Activated naive CD4-positive, alpha-beta T cell treated with anti-CD3 and anti-CD28 coated beads, Interleukin-2, amount 10 ng/mL, durations not matched to agents 7 days and 5 days (primary cell): ENCODE results near the gene C1orf141.
"Not testable (repeated sequence)": the region's sequence is repeated elsewhere in the genome, so short reads cannot be mapped to it uniquely, and the experiment has no call there.

Experiments
- CTCF ChIA-PET: fragments of 350-600 bp; sonication (Branson Sonifier 250); formaldehyde crosslinking; loops from one replicate; lab custom pipeline; 2021; ENCODE audit warnings: antibody characterized with exemption; lab: Charles Lee
- DNase-seq: peaks from one replicate; pipeline ENCODE4 v3.0.0-alpha.2; 2020
- H3K27ac Mint-ChIP-seq: one replicate; pipeline ENCODE4 v1.8.0; 2021; ENCODE audit warnings: mild to moderate bottlenecking, moderate library complexity, mixed read lengths
- H3K27me3 Mint-ChIP-seq: one replicate; pipeline ENCODE4 v1.8.0; 2021; ENCODE audit warnings: mild to moderate bottlenecking, mixed read lengths
- H3K36me3 Mint-ChIP-seq: one replicate; pipeline ENCODE4 v1.8.0; 2021; ENCODE audit warnings: mixed read lengths
- H3K4me1 Mint-ChIP-seq: one replicate; pipeline ENCODE4 v1.8.0; 2021; ENCODE audit warnings: mixed read lengths
- H3K4me3 Mint-ChIP-seq: one replicate; pipeline ENCODE4 v1.8.0; 2021; ENCODE audit warnings: mild to moderate bottlenecking, moderate library complexity, mixed read lengths
- H3K9me3 Mint-ChIP-seq: one replicate; pipeline ENCODE4 v1.8.0; 2021; ENCODE audit warnings: mixed read lengths

The C1orf141 gene

DNA sequence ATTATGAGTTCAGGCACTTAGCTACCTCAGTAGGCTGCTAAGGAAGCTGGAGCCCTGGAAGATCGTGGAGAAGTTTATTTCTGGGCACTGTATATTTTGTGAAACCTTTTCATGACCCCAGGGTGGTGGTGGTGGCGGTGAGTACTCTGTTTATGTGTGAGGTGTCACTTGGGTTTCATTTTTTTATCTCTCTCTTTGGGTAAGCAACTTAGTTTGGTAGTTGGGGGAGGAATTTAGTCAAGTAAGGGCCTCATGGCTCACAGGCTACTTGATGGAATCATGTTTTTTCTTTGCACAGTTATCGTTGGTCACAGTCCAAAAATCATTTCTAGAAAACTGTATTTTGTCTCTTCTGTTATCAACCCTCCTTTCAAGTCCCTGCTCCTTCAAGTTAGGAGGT is 33.9 kb downstream of the C1orf141 start:
- no peak for DNase-seq

DNA sequence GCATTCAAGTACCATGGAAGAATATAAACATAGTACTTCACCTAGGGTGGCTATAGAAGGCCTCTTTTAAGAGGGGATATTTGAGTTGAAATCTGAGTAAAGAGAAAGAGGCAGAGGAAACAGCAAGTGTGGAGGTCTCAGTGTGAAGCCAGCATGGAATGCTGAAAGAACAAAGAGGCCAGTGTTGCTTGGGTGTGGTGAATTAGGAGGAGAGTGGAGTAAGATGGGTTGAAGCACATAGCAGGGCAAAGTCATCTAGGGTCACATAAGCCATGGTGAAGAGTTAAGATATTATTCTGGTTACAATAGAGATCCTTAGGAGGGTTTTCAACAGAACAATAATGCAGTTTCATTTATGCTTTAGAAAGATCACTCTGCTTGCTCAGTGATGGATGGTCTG is 37.5 kb downstream of the C1orf141 start:
- CTCF ChIA-PET: no interaction called here
- no peak for DNase-seq
- Mint-ChIP-seq H3K36me3 (no peaks in the 10 kb centered on the region), H3K4me1 (no peaks in the 10 kb centered on the region), H3K4me3 (no peak overlapping the region), H3K9me3 (no peaks in the 10 kb centered on the region), H3K27ac (no peak overlapping the region), H3K27me3 (no peaks in the 10 kb centered on the region)

More for the DNA sequence above, 33.9 kb downstream of the C1orf141 start:
- no peaks in the 10 kb centered on the region for H3K36me3 Mint-ChIP-seq
- no peaks in the 10 kb centered on the region for H3K4me1 Mint-ChIP-seq
- no peak overlapping the region for H3K27ac Mint-ChIP-seq
- CTCF ChIA-PET: no interaction called here
- no peak overlapping the region for H3K4me3 Mint-ChIP-seq
- peaks cover 4% of the 10 kb centered on the region for H3K27me3 Mint-ChIP-seq
- no peaks in the 10 kb centered on the region for H3K9me3 Mint-ChIP-seq

DNA sequence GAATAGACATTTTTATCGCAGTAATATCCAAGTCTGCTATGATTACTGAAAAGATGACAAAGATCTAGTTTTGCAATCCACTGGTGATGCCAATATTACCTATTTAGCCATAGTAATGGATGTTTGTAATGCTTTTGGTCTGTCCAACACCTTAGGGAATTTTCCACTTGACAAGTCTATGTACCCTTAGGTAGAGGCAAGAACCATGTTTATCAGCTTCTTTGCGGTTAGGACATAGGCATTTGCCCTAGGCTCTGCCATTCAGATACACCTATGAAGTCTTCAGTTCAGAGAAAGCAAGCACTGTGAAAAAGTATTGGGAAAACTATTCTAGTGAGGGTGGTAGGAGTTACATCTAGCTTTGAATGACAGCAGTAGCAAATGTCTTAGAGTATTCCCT is 40.6 kb downstream of the C1orf141 start:
- Mint-ChIP-seq H3K27ac (no peak overlapping the region), H3K9me3 (no peaks in the 10 kb centered on the region), H3K4me3 (no peak overlapping the region), H3K27me3 (peaks cover 4% of the 10 kb centered on the region), H3K36me3 (no peaks in the 10 kb centered on the region), H3K4me1 (no peaks in the 10 kb centered on the region)
- no peak for DNase-seq
- CTCF ChIA-PET: no interaction called here

DNA sequence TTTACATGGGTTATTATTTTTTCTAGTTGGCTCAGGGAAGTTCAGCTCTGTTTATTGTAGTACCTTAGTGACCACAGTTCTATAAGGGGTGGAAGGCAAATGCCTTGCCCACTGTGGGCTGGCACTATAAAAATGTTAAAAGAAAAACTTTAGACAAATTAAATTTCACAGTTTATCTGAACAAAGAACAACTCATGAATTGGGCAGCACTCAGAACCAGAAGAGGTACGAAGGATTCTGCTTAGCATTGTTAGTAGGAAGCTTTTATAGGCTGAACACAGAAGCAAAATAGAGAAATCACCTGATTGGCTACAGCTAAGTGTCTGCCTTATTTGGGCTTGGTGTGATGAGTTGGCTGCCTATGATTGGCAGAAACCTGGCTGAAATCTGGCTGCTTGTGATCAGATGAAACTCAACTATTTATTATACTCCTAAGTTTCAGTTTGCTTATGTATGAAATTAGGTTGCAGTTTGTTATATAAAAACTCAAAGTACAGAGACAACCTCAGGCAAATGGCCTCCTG is 45.0 kb downstream of the C1orf141 start:
- H3K27ac Mint-ChIP-seq: no peak overlapping the region
- peaks cover 4% of the 10 kb centered on the region for H3K27me3 Mint-ChIP-seq
- CTCF ChIA-PET: interaction anchor here (1.1 kb wide), 1 partner anchor 56 kb away, joined by 3 read pairs; no protein-coding TSS in a partner anchor

DNA sequence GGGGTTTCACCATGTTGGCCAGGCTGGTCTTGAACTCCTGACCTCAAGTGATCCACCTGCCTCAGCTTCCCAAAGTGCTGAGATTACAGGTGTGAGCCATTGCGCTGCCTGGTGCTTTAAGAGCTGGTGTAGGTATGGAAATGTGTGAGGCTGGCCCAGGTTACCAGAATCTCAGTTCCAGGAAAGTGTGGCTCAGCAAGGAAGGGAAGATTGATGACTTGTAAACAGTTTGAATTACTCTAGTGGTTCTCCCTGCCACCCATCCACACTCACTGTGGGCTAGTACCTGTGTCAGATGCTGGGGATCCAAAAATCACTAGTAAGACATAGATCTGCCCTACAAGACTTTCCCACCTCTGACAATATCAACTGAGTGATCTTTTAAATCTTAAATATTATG is 46.3 kb downstream of the C1orf141 start:
- H3K27me3 Mint-ChIP-seq: peaks cover 4% of the 10 kb centered on the region
- H3K4me3 Mint-ChIP-seq: no peak overlapping the region
- no peak for DNase-seq
- H3K36me3 Mint-ChIP-seq: no peaks in the 10 kb centered on the region
- H3K27ac Mint-ChIP-seq: no peak overlapping the region
- H3K9me3 Mint-ChIP-seq: peaks cover 2% of the 10 kb centered on the region
- CTCF ChIA-PET: no interaction called here
- no peaks in the 10 kb centered on the region for H3K4me1 Mint-ChIP-seq

More for the DNA sequence above, 45.0 kb downstream of the C1orf141 start:
- H3K9me3 Mint-ChIP-seq: peaks cover 2% of the 10 kb centered on the region
- DNase-seq: no peak
- no peaks in the 10 kb centered on the region for H3K4me1 Mint-ChIP-seq
- H3K4me3 Mint-ChIP-seq: no peak overlapping the region
- no peaks in the 10 kb centered on the region for H3K36me3 Mint-ChIP-seq

DNA sequence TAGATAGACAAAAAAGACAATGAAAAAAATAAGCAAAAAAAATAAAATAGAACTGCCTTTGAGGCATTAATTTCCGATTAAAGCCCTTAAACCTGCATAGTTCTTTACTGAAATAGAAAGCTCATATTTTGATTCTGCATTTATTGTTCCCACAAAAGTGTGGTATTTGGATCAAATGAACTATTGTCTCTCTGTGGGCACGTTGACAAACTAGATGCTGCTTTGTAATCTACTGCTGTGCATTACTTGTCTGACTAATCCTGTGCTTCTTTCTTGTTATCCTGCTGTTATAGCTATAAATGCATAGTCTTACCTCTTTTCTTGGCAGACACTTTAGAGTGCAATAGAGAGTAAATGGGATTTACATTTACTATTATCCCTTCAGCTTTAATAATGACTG is 49.4 kb downstream of the C1orf141 start:
- Mint-ChIP-seq H3K4me1 (no peaks in the 10 kb centered on the region), H3K36me3 (no peaks in the 10 kb centered on the region), H3K4me3 (no peak overlapping the region), H3K27me3 (no peaks in the 10 kb centered on the region), H3K27ac (no peak overlapping the region), H3K9me3 (peaks cover 2% of the 10 kb centered on the region)
- no peak for DNase-seq
- CTCF ChIA-PET: no interaction called here

DNA sequence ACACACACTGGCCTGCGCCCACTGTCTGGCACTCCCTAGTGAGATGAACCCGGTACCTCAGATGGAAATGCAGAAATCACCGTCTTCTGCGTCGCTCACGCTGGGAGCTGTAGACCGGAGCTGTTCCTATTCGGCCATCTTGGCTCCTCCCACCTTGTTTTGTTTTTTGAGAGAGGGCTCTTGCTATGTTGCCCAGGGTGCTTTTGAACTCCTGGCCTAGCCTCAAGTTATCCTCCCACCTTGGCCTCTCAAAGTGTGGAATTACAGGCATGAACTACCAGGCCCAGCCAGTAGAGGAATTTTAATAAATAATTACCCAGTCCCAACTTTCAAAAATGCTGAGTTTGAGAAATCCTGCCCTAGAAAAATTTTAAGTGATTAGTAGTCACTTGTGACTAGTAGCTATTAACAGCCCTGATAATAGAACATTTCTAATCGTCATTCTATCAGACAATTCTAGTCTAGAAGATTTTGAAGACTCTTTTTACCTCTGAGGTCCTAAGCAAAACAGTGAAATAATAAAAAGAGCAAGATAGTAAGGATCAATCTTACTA is 49.9 kb downstream of the C1orf141 start:
- no peaks in the 10 kb centered on the region for H3K4me1 Mint-ChIP-seq
- H3K9me3 Mint-ChIP-seq: peaks cover 2% of the 10 kb centered on the region
- no peak overlapping the region for H3K4me3 Mint-ChIP-seq
- H3K36me3 Mint-ChIP-seq: no peaks in the 10 kb centered on the region
- CTCF ChIA-PET: no interaction called here
- DNase-seq: no peak
- no peak overlapping the region for H3K27ac Mint-ChIP-seq
- H3K27me3 Mint-ChIP-seq: no peaks in the 10 kb centered on the region

DNA sequence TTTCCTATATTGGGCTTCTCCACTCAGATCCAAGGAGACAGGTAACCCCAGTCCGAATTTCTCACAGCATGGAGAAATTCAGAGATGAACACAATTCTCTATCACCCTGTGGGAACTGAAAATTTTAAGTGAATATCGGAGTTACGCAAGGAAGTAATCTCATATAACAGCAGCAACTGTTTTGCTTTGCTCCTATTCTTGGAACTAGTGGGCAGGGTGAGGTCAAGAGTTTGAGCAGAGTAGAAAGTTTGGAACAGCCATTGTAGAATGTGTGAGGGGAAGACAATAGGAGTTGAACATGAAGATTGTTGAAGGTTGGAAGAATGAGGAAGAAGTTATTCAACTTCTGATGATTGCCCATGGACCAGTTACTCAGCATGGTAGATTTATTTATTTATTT is 56.5 kb downstream of the C1orf141 start:
- H3K9me3 Mint-ChIP-seq: peaks cover 3% of the 10 kb centered on the region
- DNase-seq: no peak
- no peaks in the 10 kb centered on the region for H3K36me3 Mint-ChIP-seq
- H3K4me1 Mint-ChIP-seq: no peaks in the 10 kb centered on the region
- CTCF ChIA-PET: no interaction called here
- H3K4me3 Mint-ChIP-seq: no peak overlapping the region
- peaks cover 5% of the 10 kb centered on the region for H3K27me3 Mint-ChIP-seq
- no peak overlapping the region for H3K27ac Mint-ChIP-seq

DNA sequence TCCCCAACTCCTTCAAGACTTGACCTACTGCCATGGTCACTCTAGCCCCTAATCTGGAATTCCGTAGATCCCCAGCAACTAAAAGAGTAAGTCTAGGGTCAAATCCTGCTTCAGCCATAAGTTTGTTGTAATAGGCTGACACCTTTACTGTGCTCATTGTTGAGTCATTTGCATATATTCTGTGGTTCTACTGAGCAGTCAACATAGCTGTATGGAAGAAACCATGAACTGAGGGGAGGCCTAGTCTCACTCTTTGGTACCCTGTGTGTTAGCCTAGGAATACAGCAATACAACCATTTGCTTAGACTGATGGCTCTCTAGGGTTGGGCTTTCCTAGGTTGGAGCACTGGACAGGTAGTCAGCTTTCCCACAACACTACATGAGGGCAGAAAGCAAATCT is 57.2 kb downstream of the C1orf141 start:
- Mint-ChIP-seq H3K27me3 (peaks cover 8% of the 10 kb centered on the region), H3K36me3 (no peaks in the 10 kb centered on the region), H3K9me3 (peaks cover 9% of the 10 kb centered on the region), H3K4me1 (no peaks in the 10 kb centered on the region), H3K4me3 (no peak overlapping the region), H3K27ac (no peak overlapping the region)
- CTCF ChIA-PET: no interaction called here
- no peak for DNase-seq

DNA sequence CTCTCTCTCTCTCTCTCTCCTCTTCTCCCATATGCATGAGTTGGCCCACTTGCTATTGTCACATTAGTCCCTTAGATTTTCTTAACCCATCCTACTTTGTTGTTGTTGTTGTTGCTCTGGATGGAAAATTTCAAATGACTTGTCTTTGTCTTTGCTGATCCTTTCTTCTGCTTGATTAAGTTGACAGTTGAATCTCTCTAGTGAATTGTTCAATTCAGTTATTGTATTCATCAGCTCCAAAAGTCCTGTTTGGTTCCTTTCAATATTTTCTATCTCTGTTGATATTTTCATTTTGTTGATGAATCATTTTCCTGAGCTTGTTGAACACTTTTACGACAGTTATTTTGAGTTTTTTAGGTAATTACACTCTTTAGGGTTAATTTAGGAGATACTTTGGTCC is 62.0 kb downstream of the C1orf141 start:
- H3K27ac Mint-ChIP-seq: no peak overlapping the region
- CTCF ChIA-PET: no interaction called here
- no peak overlapping the region for H3K4me3 Mint-ChIP-seq
- H3K4me1 Mint-ChIP-seq: no peaks in the 10 kb centered on the region
- H3K9me3 Mint-ChIP-seq: peaks cover 19% of the 10 kb centered on the region
- DNase-seq: no peak
- peaks cover 8% of the 10 kb centered on the region for H3K27me3 Mint-ChIP-seq
- H3K36me3 Mint-ChIP-seq: peaks cover 3% of the 10 kb centered on the region

DNA sequence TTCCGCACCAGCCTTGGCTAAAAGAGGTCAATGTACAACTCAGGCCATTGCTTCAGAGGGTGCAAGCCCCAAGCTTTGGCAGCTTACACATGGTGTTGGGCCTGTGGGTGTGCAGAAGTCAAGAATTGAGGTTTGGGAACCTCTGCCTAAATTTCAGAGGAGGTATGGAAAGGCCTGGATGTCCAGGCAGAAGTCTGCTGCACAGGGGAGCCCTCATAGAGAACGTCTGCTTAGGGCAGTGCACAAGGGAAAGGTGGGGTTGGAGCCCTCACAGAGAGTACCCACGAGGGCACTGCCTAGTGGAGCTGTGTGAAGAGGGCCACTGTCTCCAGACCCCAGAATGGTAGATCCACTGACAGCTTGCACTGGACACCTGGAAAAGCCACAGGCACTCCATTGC is 67.1 kb downstream of the C1orf141 start:
- CTCF ChIA-PET, H3K36me3 Mint-ChIP-seq, H3K4me1 Mint-ChIP-seq, H3K4me3 Mint-ChIP-seq, DNase-seq, H3K27me3 Mint-ChIP-seq, H3K27ac Mint-ChIP-seq: not testable (repeated sequence)
- H3K9me3 Mint-ChIP-seq: peaks cover 23% of the 10 kb centered on the region

DNA sequence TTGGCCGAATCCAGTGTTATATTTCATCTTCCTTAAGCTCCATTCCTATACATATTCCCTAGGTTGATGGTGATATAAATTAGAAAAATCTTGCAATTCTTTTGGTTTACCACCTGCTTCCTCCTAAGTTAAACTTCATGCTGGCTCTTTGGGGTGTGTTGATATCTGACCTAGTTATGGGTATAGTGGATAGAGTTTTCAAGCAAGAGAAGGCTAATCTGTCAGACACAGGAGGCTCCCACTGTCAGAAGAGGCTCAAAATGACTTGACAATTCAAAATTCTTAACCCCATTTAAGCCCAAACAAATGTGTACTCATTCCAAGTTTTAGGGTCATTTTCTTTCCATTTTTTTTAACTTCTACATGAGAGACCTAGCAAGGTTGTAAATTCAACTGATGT is 72.4 kb downstream of the C1orf141 start:
- Mint-ChIP-seq H3K4me3 (no peak overlapping the region), H3K27ac (no peak overlapping the region), H3K36me3 (peaks cover 2% of the 10 kb centered on the region), H3K4me1 (no peaks in the 10 kb centered on the region), H3K9me3 (peaks cover 7% of the 10 kb centered on the region), H3K27me3 (no peaks in the 10 kb centered on the region)
- no peak for DNase-seq
- CTCF ChIA-PET: no interaction called here

DNA sequence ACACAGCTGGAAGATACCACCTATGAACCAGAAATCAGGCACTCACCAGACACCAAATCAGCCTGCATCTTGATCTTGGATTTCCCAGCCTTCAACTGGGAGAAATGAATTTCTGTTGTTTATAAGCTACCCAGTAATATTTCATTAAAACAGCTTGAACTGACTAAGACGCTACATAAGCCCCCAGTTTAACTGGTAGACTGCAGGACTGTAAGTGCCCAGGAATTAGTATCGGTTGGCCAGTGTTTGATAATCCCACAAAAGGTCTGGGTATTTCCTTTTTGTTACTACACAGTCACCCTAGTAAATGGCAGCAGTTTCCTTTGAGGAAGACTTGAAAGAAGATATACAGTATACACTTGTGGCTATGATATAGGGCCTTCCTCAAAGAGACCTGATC is 73.5 kb downstream of the C1orf141 start:
- Mint-ChIP-seq H3K36me3 (no peaks in the 10 kb centered on the region), H3K9me3 (no peaks in the 10 kb centered on the region), H3K4me1 (no peaks in the 10 kb centered on the region), H3K27ac (no peak overlapping the region), H3K4me3 (no peak overlapping the region), H3K27me3 (no peaks in the 10 kb centered on the region)
- CTCF ChIA-PET: no interaction called here
- DNase-seq: no peak

DNA sequence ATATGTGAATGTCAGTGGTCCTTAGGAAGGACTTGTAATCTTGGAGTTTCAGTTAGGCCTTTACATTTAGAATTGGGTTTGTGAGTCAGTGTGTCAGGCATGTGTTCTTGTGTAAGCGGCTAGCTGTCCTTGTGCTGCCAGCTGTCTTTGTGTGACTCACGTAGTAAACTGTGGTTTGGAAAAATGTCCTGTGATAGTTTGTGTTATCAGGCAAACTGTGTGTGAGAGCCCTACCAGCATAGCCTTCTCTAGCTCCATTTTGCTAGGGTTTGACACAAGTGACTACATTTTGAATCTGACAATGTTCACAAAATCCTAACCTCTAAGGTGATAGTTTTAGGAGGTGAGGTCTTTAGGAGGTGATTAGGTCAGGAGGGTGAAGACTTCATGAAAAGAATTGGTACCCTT is 74.0 kb downstream of the C1orf141 start:
- Mint-ChIP-seq H3K27ac (no peak overlapping the region), H3K9me3 (no peaks in the 10 kb centered on the region), H3K4me3 (no peak overlapping the region), H3K36me3 (no peaks in the 10 kb centered on the region), H3K4me1 (no peaks in the 10 kb centered on the region), H3K27me3 (no peaks in the 10 kb centered on the region)
- no peak for DNase-seq
- CTCF ChIA-PET: interaction anchor here (0.7 to 0.8 kb wide), 3 partner anchors 9 to 27 kb away, joined by 3 to 5 read pairs (median 3); no protein-coding TSS in a partner anchor

DNA sequence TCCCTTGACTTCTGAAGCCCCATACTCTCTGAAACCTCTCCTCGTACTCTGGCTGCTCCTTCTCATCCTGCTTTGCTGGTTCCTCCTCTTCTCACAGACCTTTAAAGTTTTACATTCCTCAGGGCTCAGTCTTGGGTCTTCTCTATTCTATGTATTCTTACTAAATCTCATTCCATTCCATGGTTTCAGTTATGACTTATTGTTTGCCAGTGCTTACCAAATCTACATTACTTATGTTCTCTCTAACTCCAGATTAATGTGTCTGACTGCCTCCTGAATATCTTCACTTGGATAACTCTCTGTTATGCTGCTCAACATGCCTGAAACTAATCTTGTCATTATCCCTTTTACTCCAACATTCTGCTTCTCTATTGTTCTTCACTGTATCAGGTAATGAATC is 75.4 kb downstream of the C1orf141 start:
- H3K9me3 Mint-ChIP-seq: no peaks in the 10 kb centered on the region
- no peaks in the 10 kb centered on the region for H3K36me3 Mint-ChIP-seq
- CTCF ChIA-PET: interaction anchor here (1.1 kb wide), 1 partner anchor 706 kb away, joined by 3 read pairs; no protein-coding TSS in a partner anchor
- no peak overlapping the region for H3K27ac Mint-ChIP-seq
- H3K4me3 Mint-ChIP-seq: no peak overlapping the region
- no peak for DNase-seq
- peaks cover 6% of the 10 kb centered on the region for H3K4me1 Mint-ChIP-seq
- H3K27me3 Mint-ChIP-seq: peaks cover under 1% of the 10 kb centered on the region
